HG02884 (cell line): Measurements from ENCODE around the gene ZCCHC17.

ENCODE experiments used
- ATAC-seq: cut with Tn5 transposase; IDR thresholded peaks from one replicate; pipeline ENCODE4 v1.9.1; 2021; ENCODE audit warnings: mild to moderate bottlenecking, moderate library complexity; ENCODE audit not compliant: unreplicated experiment

Gene ZCCHC17

GRCh38 chr1:31389616-31390015 lies 92.8 kb downstream of the ZCCHC17 start:
- ATAC-seq: no peak

- ATAC-seq: no peak
Observed at GRCh38 chr1:31390071-31390470, 93.2 kb downstream of the ZCCHC17 start.

- no peak for ATAC-seq
Observed at GRCh38 chr1:31393463-31393862, 96.6 kb downstream of the ZCCHC17 start.

GRCh38 chr1:31394584-31395193 lies 97.9 kb downstream of the ZCCHC17 start:
- no peak for ATAC-seq

GRCh38 chr1:31396633-31397351 lies 100.0 kb downstream of the ZCCHC17 start:
- ATAC-seq: no peak

GRCh38 chr1:31397360-31398095 lies 100.7 kb downstream of the ZCCHC17 start:
- no peak for ATAC-seq

GRCh38 chr1:31398246-31398645 lies 101.4 kb downstream of the ZCCHC17 start:
- ATAC-seq: no peak

GRCh38 chr1:31399976-31400375 lies 103.1 kb downstream of the ZCCHC17 start:
- ATAC-seq: no peak

GRCh38 chr1:31400393-31400792 lies 103.6 kb downstream of the ZCCHC17 start:
- ATAC-seq: no peak

GRCh38 chr1:31401241-31401640 lies 104.4 kb downstream of the ZCCHC17 start:
- ATAC-seq: no peak

- ATAC-seq: no peak
Observed at GRCh38 chr1:31405578-31406245, 108.9 kb downstream of the ZCCHC17 start.

GRCh38 chr1:31407029-31407626 lies 110.3 kb downstream of the ZCCHC17 start:
- no peak for ATAC-seq

- no peak for ATAC-seq
Observed at GRCh38 chr1:31408788-31409318, 112.0 kb downstream of the ZCCHC17 start.

GRCh38 chr1:31409946-31410858 lies 113.4 kb downstream of the ZCCHC17 start:
- ATAC-seq: no peak

GRCh38 chr1:31410871-31411270 lies 114.0 kb downstream of the ZCCHC17 start:
- ATAC-seq: no peak

- no peak for ATAC-seq
Observed at GRCh38 chr1:31412205-31412604, 115.4 kb downstream of the ZCCHC17 start.

- ATAC-seq: no peak
Observed at GRCh38 chr1:31412732-31413404, 116.0 kb downstream of the ZCCHC17 start, which contains the start of gene SERINC2. Gene SERINC2 (plus strand): TSS chr1:31413213. CDS start chr1:31413266, 53 bp downstream.

- ATAC-seq: no peak
Observed at GRCh38 chr1:31413405-31414001, 116.7 kb downstream of the ZCCHC17 start.
